ENCODE results near the gene LCE3C. TPM values are rescaled to one million over a fixed set of nuclear protein-coding genes. Genes with fewer than 3 reads are reported as not detected.

The LCE3C gene
- polyA plus RNA-seq, 1 of the 3 experiments (the other 2 are of a cell fraction) = not detected

- no peak for TF ChIP-seq RXRA (IDR thresholded peaks at IDR 0.05; ENCODE audit: borderline replicate concordance, low read depth)
- no peak for TF ChIP-seq ELF1 (IDR thresholded peaks at IDR 0.05)
- TF ChIP-seq TCF12 (IDR thresholded peaks at IDR 0.05) = no peak
- no peak for TF ChIP-seq MEF2A (IDR thresholded peaks at IDR 0.05; ENCODE audit: borderline replicate concordance, low read depth)
- no peak for TF ChIP-seq SMC3 (IDR thresholded peaks at IDR 0.05; ENCODE audit: low read depth, low read length)
- no peak for TF ChIP-seq RCOR1 (IDR thresholded peaks at IDR 0.05; ENCODE audit: low read length)
- TF ChIP-seq EZH2phosphoT487 (IDR thresholded peaks at IDR 0.05; ENCODE audit: borderline replicate concordance, low read depth) = no peak
- no peak for TF ChIP-seq SIN3A (IDR thresholded peaks at IDR 0.05; ENCODE audit: borderline replicate concordance, low read depth, low read length)
- no peak for TF ChIP-seq PBX3 (IDR thresholded peaks at IDR 0.05)
- TF ChIP-seq GATA2 (CRISPR knock-in tag; IDR thresholded peaks at IDR 0.05) = no peak
- no peak for TF ChIP-seq FOXJ3 (CRISPR knock-in tag; IDR thresholded peaks at IDR 0.05)
- TF ChIP-seq REST (IDR thresholded peaks at IDR 0.05; ENCODE audit: low read depth, low read length) = no peak
- TF ChIP-seq FOXM1 (IDR thresholded peaks at IDR 0.05; ENCODE audit: low read depth) = no peak
- TF ChIP-seq TEAD4 (IDR thresholded peaks at IDR 0.05; ENCODE audit: borderline replicate concordance, insufficient read depth) = no peak
- no peak for TF ChIP-seq RAD21 (IDR thresholded peaks at IDR 0.05; ENCODE audit: low read length)
- no peak for TF ChIP-seq YY1 (IDR thresholded peaks at IDR 0.05; ENCODE audit: low read depth)
- no peak for TF ChIP-seq NRF1 (IDR thresholded peaks at IDR 0.05; ENCODE audit: low read depth, low read length)
- TF ChIP-seq IRF3 (IDR thresholded peaks at IDR 0.05; ENCODE audit: low read depth, low read length) = no peak
- ChIA-PET POLR2A (no interaction called here), CTCF (no interaction called here)
- no peak within 1 kb of the TSS for H2AFZ ChIP-seq (ENCODE audit: low read depth)
- WGBS (ENCODE audit: low lambda C conversion rate) = 0% methylated on average over 1 of the region's 1 CpG
- no peak within 1 kb of the TSS for H3K4me3 ChIP-seq (ENCODE audit: low read depth in 2 of 2, low read length in 1 of 2)
- no peak within 1 kb of the TSS for H3K4me2 ChIP-seq
- H3K9ac ChIP-seq = no peak within 1 kb of the TSS
- no peaks in the 10 kb centered on the region for H3F3A ChIP-seq (replicated peaks; ENCODE audit: insufficient read depth)
- peaks cover 8% of the 10 kb centered on the region; the same call in 1 of the 2 replicates for H3K9me3 ChIP-seq
- DNase-seq = no peak
- no peaks in the 10 kb centered on the region for H3K4me1 ChIP-seq (ENCODE audit: control insufficient read depth in 1 of 2, insufficient read depth in 2 of 2, low read depth in 1 of 2, low read length in 1 of 2)
- H3K79me2 ChIP-seq (ENCODE audit: insufficient read depth) = no peaks in the 10 kb centered on the region
- no peak within 1 kb of the TSS for H3K27ac ChIP-seq (ENCODE audit: low read depth in 2 of 2, low read length in 1 of 2)
- no peaks in the 10 kb centered on the region for H3K9me2 ChIP-seq
- no peaks in the 10 kb centered on the region for H3K27me3 ChIP-seq (ENCODE audit: insufficient read depth)
- no peaks in the 10 kb centered on the region for H3K36me3 ChIP-seq (replicated peaks in 1 of 2; ENCODE audit: control insufficient read depth in 1 of 2, insufficient read depth in 2 of 2, low read length in 1 of 2)
- H4K20me1 ChIP-seq (ENCODE audit: insufficient read depth) = no peaks in the 10 kb centered on the region
Measured at GRCh38 chr1:152613511-152613910, 13.5 kb downstream of the LCE3C start, which contains the start of gene LCE3B. Gene LCE3B (plus strand): TSS chr1:152613811. CDS start chr1:152613811, 0 bp downstream.
